H9 (cell line): ENCODE measurements around the gene MGRN1. TPM values are rescaled to one million over a fixed set of nuclear protein-coding genes. Genes with fewer than 3 reads are reported as not detected.

Experiments used
- DNase-seq: peaks from one replicate; pipeline ENCODE4 v3.0.0-alpha.2; 2017
- H2AFZ ChIP-seq: one replicate; pipeline ENCODE4 v1.6.1; 2013; ENCODE audit warnings: mild to moderate bottlenecking, low read length, control low read depth, moderate library complexity
- H2AK5ac ChIP-seq: 2 replicates; pipeline ENCODE4 v1.6.1; 2013; ENCODE audit warnings: low read length, control low read depth, mixed read lengths; ENCODE audit not compliant: insufficient read length
- H2BK120ac ChIP-seq: one replicate; pipeline ENCODE4 v1.6.1; 2013; ENCODE audit warnings: low read depth, mild to moderate bottlenecking, low read length, control low read depth, inconsistent platforms; ENCODE audit not compliant: poor library complexity, severe bottlenecking
- H2BK12ac ChIP-seq: 2 replicates; pipeline ENCODE4 v1.6.1; 2013; ENCODE audit warnings: low read length, control low read depth, mixed read lengths, low read depth; ENCODE audit not compliant: insufficient read length
- H2BK15ac ChIP-seq: 2 replicates; pipeline ENCODE4 v1.6.1; 2013; ENCODE audit warnings: low read depth, low read length, control low read depth
- H2BK20ac ChIP-seq: one replicate; pipeline ENCODE4 v1.6.1; 2013; ENCODE audit warnings: low read depth, mild to moderate bottlenecking, low read length, control low read depth, inconsistent platforms; ENCODE audit not compliant: poor library complexity, severe bottlenecking
- H2BK5ac ChIP-seq: 2 replicates; pipeline ENCODE4 v1.6.1; 2013; ENCODE audit warnings: low read length, control low read depth, mixed read lengths; ENCODE audit not compliant: insufficient read length
- H3K14ac ChIP-seq: 2 replicates; pipeline ENCODE4 v1.6.1; 2013; ENCODE audit warnings: low read length, control low read depth; ENCODE audit not compliant: insufficient read depth
- H3K18ac ChIP-seq: 2 replicates; pipeline ENCODE4 v1.6.1; 2013; ENCODE audit warnings: low read depth, mild to moderate bottlenecking, mixed read lengths, low read length, control low read depth; ENCODE audit not compliant: insufficient read length
- H3K23ac ChIP-seq: 2 replicates; pipeline ENCODE4 v1.6.1; 2013; ENCODE audit warnings: low read length, control low read depth, mixed read lengths, low read depth; ENCODE audit not compliant: insufficient read length
- H3K23me2 ChIP-seq: 2 replicates; pipeline ENCODE4 v1.6.1; 2013; ENCODE audit warnings: low read depth, mild to moderate bottlenecking, mixed read lengths, low read length, control low read depth; ENCODE audit not compliant: insufficient read length, poor library complexity, severe bottlenecking
- H3K27ac ChIP-seq: 2 replicates; pipeline ENCODE4 v1.5.1; 2013; ENCODE audit warnings: low read length, control low read depth, mixed read lengths, low read depth; ENCODE audit not compliant: insufficient read length
- H3K27me3 ChIP-seq: 2 replicates; pipeline ENCODE4 v1.6.1; 2013; ENCODE audit warnings: low read length, control low read depth, inconsistent platforms; ENCODE audit not compliant: insufficient read depth
- H3K4ac ChIP-seq: 2 replicates; pipeline ENCODE4 v1.6.1; 2013; ENCODE audit warnings: low read depth, mild to moderate bottlenecking, control low read depth, inconsistent platforms, low read length, moderate library complexity
- H3K4me1 ChIP-seq: 2 replicates; pipeline ENCODE4 v1.6.1; 2013; ENCODE audit warnings: low read length, control low read depth, inconsistent platforms; ENCODE audit not compliant: insufficient read depth
- H3K4me2 ChIP-seq: 2 replicates; pipeline ENCODE4 v1.6.1; 2013; ENCODE audit warnings: low read length, control low read depth, mixed read lengths; ENCODE audit not compliant: insufficient read length, insufficient read depth
- H3K56ac ChIP-seq: 2 replicates; pipeline ENCODE4 v1.6.1; 2013; ENCODE audit warnings: low read depth, mild to moderate bottlenecking, mixed read lengths, low read length, control low read depth; ENCODE audit not compliant: insufficient read length
- H3K79me1 ChIP-seq: 2 replicates; pipeline ENCODE4 v1.6.1; 2013; ENCODE audit warnings: low read depth, mild to moderate bottlenecking, moderate library complexity, low read length, control low read depth, inconsistent platforms; ENCODE audit not compliant: insufficient read depth, poor library complexity, severe bottlenecking
- H3K79me2 ChIP-seq: 2 replicates; pipeline ENCODE4 v1.6.1; 2013; ENCODE audit warnings: low read length, control low read depth, inconsistent platforms; ENCODE audit not compliant: insufficient read depth
- H3K9ac ChIP-seq: 2 replicates; pipeline ENCODE4 v1.6.1; 2013; ENCODE audit warnings: low read length, control low read depth, mixed read lengths; ENCODE audit not compliant: insufficient read length; ENCODE audit errors: extremely low read depth
- H3K9me3 ChIP-seq: one replicate; pipeline ENCODE4 v1.6.1; 2013; ENCODE audit warnings: low read depth, low read length, inconsistent platforms; ENCODE audit not compliant: control insufficient read depth
- H3T11ph ChIP-seq: one replicate; pipeline ENCODE4 v1.6.1; 2013; ENCODE audit warnings: mild to moderate bottlenecking, low read length, control low read depth, inconsistent platforms
- H4K20me1 ChIP-seq: one replicate; pipeline ENCODE4 v1.6.1; 2013; ENCODE audit not compliant: control insufficient read depth, insufficient read length, insufficient read depth
- H4K5ac ChIP-seq: 2 replicates; pipeline ENCODE4 v1.6.1; 2013; ENCODE audit warnings: low read depth, mild to moderate bottlenecking, mixed read lengths, low read length, control low read depth; ENCODE audit not compliant: insufficient read length
- H4K8ac ChIP-seq: replicated peaks from 2 replicates; pipeline ENCODE4 v1.6.1; 2013; ENCODE audit warnings: low read length, control low read depth, mixed read lengths, low read depth; ENCODE audit not compliant: insufficient read length
- H4K91ac ChIP-seq: 2 replicates; pipeline ENCODE4 v1.6.1; 2013; ENCODE audit warnings: low read depth, mild to moderate bottlenecking, moderate library complexity, mixed read lengths, low read length, control low read depth; ENCODE audit not compliant: insufficient read length
- H3K27ac Mint-ChIP-seq, 3 experiments: 2 replicates in 2 of 3; 3 replicates in 1 of 3; pipeline ENCODE4 v1.8.0; 2020 to 2021; ENCODE audit warnings: mixed read lengths in 3 of 3, mild to moderate bottlenecking in 1 of 3, moderate library complexity in 1 of 3
- H3K27me3 Mint-ChIP-seq: 2 replicates; pipeline ENCODE4 v1.8.0; 2021; ENCODE audit warnings: low read depth, mild to moderate bottlenecking, moderate library complexity, mixed read lengths
- H3K36me3 Mint-ChIP-seq, 3 experiments: 2 replicates in 2 of 3; 3 replicates in 1 of 3; pipeline ENCODE4 v1.8.0; 2020 to 2021; ENCODE audit warnings: low read depth in 3 of 3, mixed read lengths in 3 of 3; ENCODE audit not compliant: insufficient read depth in 1 of 3
- H3K4me1 Mint-ChIP-seq, 2 experiments: 2 replicates each; pipeline ENCODE4 v1.8.0; 2020; ENCODE audit warnings: mixed read lengths in 2 of 2
- H3K4me3 Mint-ChIP-seq, 2 experiments: 2 replicates in 1 of 2; 3 replicates in 1 of 2; pipeline ENCODE4 v1.8.0; 2020 to 2021; ENCODE audit warnings: mild to moderate bottlenecking in 2 of 2, mixed read lengths in 2 of 2, moderate library complexity in 1 of 2
- H3K9me3 Mint-ChIP-seq, 2 experiments: 2 replicates in 1 of 2; 3 replicates in 1 of 2; pipeline ENCODE4 v1.8.0; 2020; ENCODE audit warnings: mild to moderate bottlenecking in 2 of 2, mixed read lengths in 2 of 2, moderate library complexity in 1 of 2
- WGBS: extraction: QIAGEN DNeasy Blood & Tissue Kit; methylation state at CpG from one replicate; pipeline ENCODE4 v1.1.7; 2013; ENCODE audit warnings: missing lambda C conversion rate, low lambda C conversion rate, mixed read lengths; ENCODE audit not compliant: insufficient read length; ENCODE audit errors: extremely low coverage; 5-methylcytosine and 5-hydroxymethylcytosine counted together
- total RNA-seq: library from RNA; stranded (reverse); gene quantifications from 2 replicates; pipeline ENCODE4 v1.2.1, GENCODE V29; 2021
- TF ChIP-seq, protein P1 (sequence below): fragments of 200-600 bp; sonication (generic); conservative IDR thresholded peaks from 3 replicates; pipeline ENCODE4 v1.8.0; 2021; ENCODE audit warnings: antibody characterized with exemption, mild to moderate bottlenecking

The MGRN1 gene
- total RNA-seq, 1 experiment from 2014 or later, result 91.6 TPM

DNA sequence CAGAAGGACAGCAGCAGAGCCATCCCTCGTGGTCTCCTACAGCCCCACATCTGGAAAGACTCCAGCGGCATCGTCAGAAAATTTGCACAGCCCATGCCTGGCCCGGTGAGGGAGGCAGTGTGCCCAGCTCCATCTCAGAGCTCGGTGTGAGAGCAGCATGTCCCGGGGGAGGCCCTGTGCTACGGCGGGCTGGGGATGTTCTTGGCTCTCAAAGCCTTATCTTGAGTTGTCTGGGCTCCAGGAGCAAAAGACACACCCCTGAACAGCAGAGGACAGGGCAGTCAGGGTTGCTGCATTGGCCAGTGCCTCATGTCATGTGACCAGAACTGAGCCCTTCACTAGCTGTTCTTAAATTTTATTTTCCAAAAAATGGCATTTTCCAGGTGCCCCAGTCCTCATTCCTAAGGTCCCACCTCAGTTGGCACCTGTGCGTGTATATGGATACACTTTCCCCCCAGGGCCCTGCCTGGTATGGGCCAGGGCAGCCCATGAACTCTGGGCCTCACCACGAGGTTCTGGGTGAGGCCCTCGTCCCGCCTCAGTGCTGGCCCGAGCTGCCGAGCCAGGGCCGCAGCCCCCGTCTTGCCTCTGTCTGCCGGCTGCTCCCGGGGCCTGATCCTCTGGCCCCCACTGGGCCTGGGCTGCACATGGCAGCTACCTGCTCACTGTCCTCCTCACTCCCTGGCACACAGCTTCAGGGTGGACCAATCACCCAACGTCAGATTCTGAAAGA is 71.7 kb downstream of the MGRN1 start:
- no peak overlapping the region for H2AK5ac ChIP-seq
- no peaks in the 10 kb centered on the region for H3K79me1 ChIP-seq
- no peaks in the 10 kb centered on the region for H3K27me3 ChIP-seq
- H3K14ac ChIP-seq, result no peak overlapping the region
- no peak overlapping the region for H3K27ac ChIP-seq
- DNase-seq, result no peak
- H4K91ac ChIP-seq, result no peak overlapping the region
- no peak overlapping the region for H4K8ac ChIP-seq
- Mint-ChIP-seq H3K9me3 (no peaks in the 10 kb centered on the region), H3K27ac (no peak overlapping the region), H3K36me3 (peaks cover 14 to 52% (median 41%) of the 10 kb centered on the region in 3 experiments; a peak in 6 of 7 replicates), H3K4me3 (no peak overlapping the region), H3K27me3 (peaks cover 2% of the 10 kb centered on the region; the same call in 1 of the 2 replicates), H3K4me1 (peaks cover 2 to 3% of the 10 kb centered on the region in 2 experiments; a peak in 2 of 4 replicates)
- no peak overlapping the region for H2AFZ ChIP-seq
- no peak overlapping the region for H3K4ac ChIP-seq
- peaks cover 3% of the 10 kb centered on the region for H3K23me2 ChIP-seq
- no peak overlapping the region for H2BK20ac ChIP-seq
- H3K23ac ChIP-seq, result no peak overlapping the region
- no peak overlapping the region for H3K18ac ChIP-seq
- H2BK15ac ChIP-seq, result no peak overlapping the region
- no peaks in the 10 kb centered on the region for H3K79me2 ChIP-seq
- H3K9ac ChIP-seq, result no peak overlapping the region
- no peak overlapping the region for H2BK5ac ChIP-seq
- no peaks in the 10 kb centered on the region for H4K20me1 ChIP-seq
- H3T11ph ChIP-seq, result no peak overlapping the region
- no peak overlapping the region for H2BK120ac ChIP-seq
- no peak overlapping the region for H4K5ac ChIP-seq
- H3K4me2 ChIP-seq, result no peak overlapping the region
- no peak overlapping the region for H2BK12ac ChIP-seq
- no CpG with 5 or more reads among the region's 19 CpGs for WGBS
- TF ChIP-seq, protein P1, sequence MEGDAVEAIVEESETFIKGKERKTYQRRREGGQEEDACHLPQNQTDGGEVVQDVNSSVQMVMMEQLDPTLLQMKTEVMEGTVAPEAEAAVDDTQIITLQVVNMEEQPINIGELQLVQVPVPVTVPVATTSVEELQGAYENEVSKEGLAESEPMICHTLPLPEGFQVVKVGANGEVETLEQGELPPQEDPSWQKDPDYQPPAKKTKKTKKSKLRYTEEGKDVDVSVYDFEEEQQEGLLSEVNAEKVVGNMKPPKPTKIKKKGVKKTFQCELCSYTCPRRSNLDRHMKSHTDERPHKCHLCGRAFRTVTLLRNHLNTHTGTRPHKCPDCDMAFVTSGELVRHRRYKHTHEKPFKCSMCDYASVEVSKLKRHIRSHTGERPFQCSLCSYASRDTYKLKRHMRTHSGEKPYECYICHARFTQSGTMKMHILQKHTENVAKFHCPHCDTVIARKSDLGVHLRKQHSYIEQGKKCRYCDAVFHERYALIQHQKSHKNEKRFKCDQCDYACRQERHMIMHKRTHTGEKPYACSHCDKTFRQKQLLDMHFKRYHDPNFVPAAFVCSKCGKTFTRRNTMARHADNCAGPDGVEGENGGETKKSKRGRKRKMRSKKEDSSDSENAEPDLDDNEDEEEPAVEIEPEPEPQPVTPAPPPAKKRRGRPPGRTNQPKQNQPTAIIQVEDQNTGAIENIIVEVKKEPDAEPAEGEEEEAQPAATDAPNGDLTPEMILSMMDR, result no peak
- no peaks in the 10 kb centered on the region for H3K9me3 ChIP-seq
- no peaks in the 10 kb centered on the region for H3K4me1 ChIP-seq
- no peak overlapping the region for H3K56ac ChIP-seq
